Upper lobe of right lung (tissue), 1 donor: Measurements from ENCODE around the gene NCEH1. TPM values are rescaled to one million over a fixed set of nuclear protein-coding genes. Genes with fewer than 3 reads are reported as not detected.
A peak's percentile ranks its signal among the peaks of the same experiment; 100 is the strongest.
"Not testable (repeated sequence)": the region's sequence is repeated elsewhere in the genome, so short reads cannot be mapped to it uniquely, and the experiment has no call there.

Experiments used
- ATAC-seq: fragments of 200-7000 bp; cut with Tn5 transposase; one replicate; pipeline ENCODE4 v1.9.1; 2020; ENCODE audit warnings: mild to moderate bottlenecking, moderate library complexity
- DNase-seq: peaks from one replicate; pipeline ENCODE4 v3.0.0-alpha.2; 2020
- H3K27ac ChIP-seq: fragments of 200-600 bp; one replicate; pipeline ENCODE4 v1.8.0; 2022
- H3K27me3 ChIP-seq: fragments of 200-600 bp; one replicate; pipeline ENCODE4 v1.8.0; 2022; ENCODE audit warnings: mild to moderate bottlenecking
- H3K36me3 ChIP-seq: fragments of 200-600 bp; one replicate; pipeline ENCODE4 v1.8.0; 2022
- H3K4me1 ChIP-seq: fragments of 200-600 bp; one replicate; pipeline ENCODE4 v1.8.0; 2022
- H3K4me3 ChIP-seq: fragments of 200-600 bp; one replicate; pipeline ENCODE4 v1.8.0; 2022; ENCODE audit warnings: mild to moderate bottlenecking
- H3K9me3 ChIP-seq: fragments of 200-600 bp; one replicate; pipeline ENCODE4 v1.8.0; 2022
- intact Hi-C: fragments of 100-400 bp; cut with DNase I; formaldehyde crosslinking; loops from one replicate; pipeline ENCODE4 v1.11.0; 2022
- long read RNA-seq: library from polyadenylated mRNA; unstranded; transcript quantifications from one replicate; pipeline ENCODE4 v2.0.0, GENCODE V29; 2021
- total RNA-seq: library from RNA; stranded (reverse); fragmentation: NEBNext Ultra II Directional; extraction: Animal tissue kit (Norgen Biotek cat#: 25700); gene quantifications from one replicate; pipeline ENCODE4 v1.2.1, GENCODE V29; 2021
- TF ChIP-seq, protein P1 (sequence below): fragments of 200-600 bp; IDR thresholded peaks from one replicate; pipeline ENCODE4 v1.8.0; 2022; ENCODE audit warnings: antibody characterized with exemption
- donor health status: DM: no; HTN: yes; CAD: no; lungs with severe emphysema.

NCEH1 gene, protein sequence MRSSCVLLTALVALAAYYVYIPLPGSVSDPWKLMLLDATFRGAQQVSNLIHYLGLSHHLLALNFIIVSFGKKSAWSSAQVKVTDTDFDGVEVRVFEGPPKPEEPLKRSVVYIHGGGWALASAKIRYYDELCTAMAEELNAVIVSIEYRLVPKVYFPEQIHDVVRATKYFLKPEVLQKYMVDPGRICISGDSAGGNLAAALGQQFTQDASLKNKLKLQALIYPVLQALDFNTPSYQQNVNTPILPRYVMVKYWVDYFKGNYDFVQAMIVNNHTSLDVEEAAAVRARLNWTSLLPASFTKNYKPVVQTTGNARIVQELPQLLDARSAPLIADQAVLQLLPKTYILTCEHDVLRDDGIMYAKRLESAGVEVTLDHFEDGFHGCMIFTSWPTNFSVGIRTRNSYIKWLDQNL
- 62.1 TPM for total RNA-seq
- long read RNA-seq, full-length matches to known transcripts = 34 of 43 reads
- long read RNA-seq, partial matches to known transcripts = 0 of 43 reads
- long read RNA-seq, other reads (novel, unspliced or antisense) = 9 of 43 reads

DNA sequence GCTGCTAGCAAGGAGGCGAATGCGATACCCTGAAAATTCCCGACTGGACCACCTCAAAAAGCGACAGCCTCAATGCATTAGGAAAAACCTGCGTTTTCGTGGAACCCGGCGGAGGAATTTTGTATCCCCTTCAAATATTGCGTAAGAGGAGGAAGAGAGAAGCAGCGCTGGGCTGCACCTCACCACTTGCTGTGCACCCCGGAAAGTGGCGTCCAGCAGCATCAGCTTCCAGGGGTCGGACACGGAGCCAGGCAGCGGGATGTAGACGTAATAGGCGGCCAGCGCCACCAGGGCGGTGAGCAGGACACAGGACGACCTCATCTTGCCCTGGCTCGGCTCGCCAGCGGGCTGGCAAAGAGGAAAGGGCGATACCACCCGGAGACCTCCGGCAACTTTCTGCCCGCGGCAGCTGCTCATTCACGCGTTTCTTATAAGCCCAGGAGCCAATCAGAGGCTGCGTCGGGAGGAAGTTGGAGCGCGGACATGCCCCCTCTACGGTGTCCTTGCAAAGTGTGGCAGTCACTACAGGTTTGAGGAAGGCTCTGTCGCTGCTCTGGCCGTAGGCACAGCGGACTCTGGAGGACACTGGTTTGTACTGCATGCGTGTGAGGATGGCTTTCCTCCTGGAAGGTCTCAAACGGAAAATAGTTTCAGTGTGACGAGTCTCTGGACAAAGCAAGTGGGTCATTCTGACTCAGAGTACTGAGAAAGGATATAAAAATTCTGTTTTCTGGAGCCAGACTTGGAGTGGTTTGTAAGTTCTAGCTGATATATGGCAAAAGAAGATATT lies at the start of gene NCEH1:
NCEH1 (minus strand) TSS at position 404 of the 790 bp plus-strand sequence; CDS start at position 321, 83 bp downstream.
- DNase-seq = peak; percentile 94
- H3K27me3 ChIP-seq = no peaks in the 10 kb centered on the region
- peak; percentile 99 for ATAC-seq
- H3K36me3 ChIP-seq = no peaks in the 10 kb centered on the region
- peak within 1 kb of the TSS; percentile 88 for H3K4me3 ChIP-seq
- TF ChIP-seq, protein P1, sequence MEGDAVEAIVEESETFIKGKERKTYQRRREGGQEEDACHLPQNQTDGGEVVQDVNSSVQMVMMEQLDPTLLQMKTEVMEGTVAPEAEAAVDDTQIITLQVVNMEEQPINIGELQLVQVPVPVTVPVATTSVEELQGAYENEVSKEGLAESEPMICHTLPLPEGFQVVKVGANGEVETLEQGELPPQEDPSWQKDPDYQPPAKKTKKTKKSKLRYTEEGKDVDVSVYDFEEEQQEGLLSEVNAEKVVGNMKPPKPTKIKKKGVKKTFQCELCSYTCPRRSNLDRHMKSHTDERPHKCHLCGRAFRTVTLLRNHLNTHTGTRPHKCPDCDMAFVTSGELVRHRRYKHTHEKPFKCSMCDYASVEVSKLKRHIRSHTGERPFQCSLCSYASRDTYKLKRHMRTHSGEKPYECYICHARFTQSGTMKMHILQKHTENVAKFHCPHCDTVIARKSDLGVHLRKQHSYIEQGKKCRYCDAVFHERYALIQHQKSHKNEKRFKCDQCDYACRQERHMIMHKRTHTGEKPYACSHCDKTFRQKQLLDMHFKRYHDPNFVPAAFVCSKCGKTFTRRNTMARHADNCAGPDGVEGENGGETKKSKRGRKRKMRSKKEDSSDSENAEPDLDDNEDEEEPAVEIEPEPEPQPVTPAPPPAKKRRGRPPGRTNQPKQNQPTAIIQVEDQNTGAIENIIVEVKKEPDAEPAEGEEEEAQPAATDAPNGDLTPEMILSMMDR = peak; percentile 87
- H3K9me3 ChIP-seq = no peaks in the 10 kb centered on the region
- H3K27ac ChIP-seq = peak within 1 kb of the TSS; percentile 91
- intact Hi-C loops = no loop called here
- H3K4me1 ChIP-seq = peaks cover 7% of the 10 kb centered on the region

DNA sequence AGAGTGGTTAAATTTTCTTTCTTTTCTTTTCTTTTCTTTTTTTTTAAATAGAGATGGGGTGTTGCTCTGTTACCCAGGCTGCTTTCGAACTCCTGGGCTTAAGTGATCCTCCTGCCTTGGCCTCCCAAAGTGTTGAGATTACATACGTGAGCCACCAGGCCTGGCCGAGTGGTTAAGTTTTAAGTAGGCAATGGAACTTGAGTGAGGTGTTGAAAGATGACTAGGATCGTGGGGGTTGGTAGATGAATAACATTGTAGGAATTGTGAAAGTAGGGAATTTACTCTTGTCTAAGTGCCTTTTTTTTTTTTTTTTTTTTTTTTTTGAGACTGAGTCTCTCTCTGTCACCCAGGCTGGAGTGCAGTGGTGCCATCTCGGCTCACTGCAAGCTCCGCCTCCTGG lies 49.5 kb upstream of the NCEH1 start:
- H3K9me3 ChIP-seq, H3K4me3 ChIP-seq, H3K27ac ChIP-seq, DNase-seq, intact Hi-C loops, ATAC-seq, H3K27me3 ChIP-seq, H3K4me1 ChIP-seq: not testable (repeated sequence)
- peaks cover 31% of the 10 kb centered on the region for H3K36me3 ChIP-seq

DNA sequence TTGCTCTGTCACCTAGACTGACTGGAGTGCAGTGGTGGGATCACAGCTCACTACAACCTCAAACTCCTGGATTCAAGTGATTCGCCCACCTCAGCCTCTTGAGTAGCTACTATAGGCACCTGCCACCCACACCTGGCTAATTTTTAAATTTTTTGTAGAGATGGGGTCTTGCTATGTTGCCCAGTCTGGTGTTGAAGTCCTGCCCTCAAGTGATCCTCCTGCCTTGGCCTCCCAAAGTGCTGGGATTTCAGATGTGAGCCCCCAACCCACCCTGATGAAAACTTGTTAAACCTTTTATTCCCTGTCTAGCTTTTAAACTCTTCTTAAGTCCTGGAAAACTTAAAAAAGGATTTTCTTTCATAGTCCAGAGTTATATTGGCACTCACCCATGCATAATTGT lies 42.3 kb upstream of the NCEH1 start:
- Histone ChIP-seq H3K27me3 (no peaks in the 10 kb centered on the region), H3K4me1 (peaks cover 7% of the 10 kb centered on the region), H3K4me3 (no peak overlapping the region), H3K27ac (no peak overlapping the region), H3K36me3 (peaks cover 4% of the 10 kb centered on the region), H3K9me3 (no peaks in the 10 kb centered on the region)
- intact Hi-C loops = no loop called here
- ATAC-seq = no peak
- TF ChIP-seq, protein P1 = no peak
- no peak for DNase-seq

DNA sequence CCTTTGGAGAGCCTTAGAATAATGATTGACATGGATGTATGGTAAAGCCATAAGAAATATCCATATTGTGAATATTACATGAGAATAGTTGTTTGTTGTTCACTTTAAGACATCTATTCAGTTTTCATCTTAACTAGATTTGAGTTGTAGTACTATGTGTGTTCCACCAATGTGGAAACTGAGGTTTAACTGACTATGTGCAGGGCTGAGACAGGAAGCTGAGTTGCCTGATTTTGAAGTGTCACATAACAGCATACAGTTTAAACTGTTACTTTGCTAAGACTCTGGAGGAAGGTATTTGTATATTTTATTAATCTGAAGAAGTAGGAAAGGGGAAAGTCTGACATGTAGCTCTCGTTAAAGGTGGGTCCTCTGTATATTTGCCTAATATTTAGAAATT lies 41.8 kb upstream of the NCEH1 start:
- Histone ChIP-seq H3K36me3 (peaks cover 4% of the 10 kb centered on the region), H3K27me3 (no peaks in the 10 kb centered on the region), H3K4me1 (peaks cover 7% of the 10 kb centered on the region), H3K27ac (no peak overlapping the region), H3K9me3 (no peaks in the 10 kb centered on the region), H3K4me3 (no peak overlapping the region)
- DNase-seq = no peak
- ATAC-seq = no peak
- intact Hi-C loops = no loop called here
- TF ChIP-seq, protein P1 = no peak

DNA sequence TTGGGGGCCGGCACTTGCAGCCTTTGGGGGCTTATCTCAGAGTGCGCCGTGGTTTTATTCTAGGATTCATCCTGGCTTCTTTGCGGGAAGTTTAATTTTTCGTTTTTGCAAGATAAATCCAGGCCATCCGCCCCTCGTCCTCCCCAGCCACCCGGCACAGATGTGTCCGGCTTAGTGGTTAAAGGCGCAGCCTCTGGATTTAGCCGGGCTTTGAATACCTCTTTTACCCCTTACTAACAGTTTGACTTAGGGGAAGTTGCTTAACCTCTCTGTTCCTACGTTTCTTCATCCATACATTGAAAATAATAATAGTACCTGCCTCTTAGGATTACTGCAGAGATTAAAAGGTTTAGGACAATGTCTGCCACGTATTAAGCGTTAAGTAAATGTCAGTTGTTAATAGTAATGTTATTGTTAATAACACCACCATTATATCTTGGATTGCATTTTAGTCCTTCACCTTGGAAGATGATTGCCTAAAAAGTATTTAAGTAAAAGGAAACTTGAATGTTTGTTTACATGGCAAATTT lies 40.4 kb upstream of the NCEH1 start:
- H3K27me3 ChIP-seq = no peaks in the 10 kb centered on the region
- H3K4me3 ChIP-seq = peak overlapping the region; percentile 94
- H3K9me3 ChIP-seq = no peaks in the 10 kb centered on the region
- intact Hi-C loops = no loop called here
- H3K27ac ChIP-seq = peak overlapping the region; percentile 94
- DNase-seq (no peak), ATAC-seq (no peak)
- TF ChIP-seq, protein P1 = no peak
- peaks cover 4% of the 10 kb centered on the region for H3K36me3 ChIP-seq
- peaks cover 7% of the 10 kb centered on the region for H3K4me1 ChIP-seq
